HepG2 (cell line): Measurements from ENCODE around the gene WIPF2. TPM values are rescaled to one million over a fixed set of nuclear protein-coding genes. Genes with fewer than 3 reads are reported as not detected.

Experiments
- AHDC1 ChIP-seq: sonication (generic); formaldehyde crosslinking; IDR thresholded peaks from 2 replicates; pipeline ENCODE4 v1.5.1; 2020; ENCODE audit warnings: mild to moderate bottlenecking, missing genetic modification reagents, borderline replicate concordance
- CENPBD1 ChIP-seq: sonication (generic); formaldehyde crosslinking; IDR thresholded peaks from 2 replicates; pipeline ENCODE4 v1.8.0; 2022; ENCODE audit warnings: missing genetic modification reagents, low read depth, mild to moderate bottlenecking, borderline replicate concordance
- DMTF1 ChIP-seq: sonication (generic); formaldehyde crosslinking; IDR thresholded peaks from 2 replicates; pipeline ENCODE4 v1.4.0; 2020; ENCODE audit warnings: mild to moderate bottlenecking, missing genetic modification reagents
- FIP1L1 ChIP-seq: fragments of 200-400 bp; formaldehyde crosslinking; IDR thresholded peaks from 2 replicates; pipeline ENCODE4 v1.6.1; 2018; ENCODE audit warnings: low read depth, mild to moderate bottlenecking, low read length, moderate library complexity, borderline replicate concordance; ENCODE audit not compliant: insufficient read depth
- MXD4 ChIP-seq: IDR thresholded peaks from 2 replicates; pipeline ENCODE4 v1.6.1; 2016; ENCODE audit warnings: mild to moderate bottlenecking, missing biosample characterization, missing genetic modification reagents
- PAWR ChIP-seq: sonication (generic); formaldehyde crosslinking; IDR thresholded peaks from 2 replicates; pipeline ENCODE4 v1.4.0; 2020; ENCODE audit warnings: missing genetic modification reagents, mild to moderate bottlenecking, borderline replicate concordance
- TEF ChIP-seq: sonication (generic); formaldehyde crosslinking; IDR thresholded peaks from 2 replicates; pipeline ENCODE4 v1.5.0; 2020; ENCODE audit warnings: missing genetic modification reagents
- U2AF2 ChIP-seq: fragments of 200-400 bp; formaldehyde crosslinking; IDR thresholded peaks from 2 replicates; pipeline ENCODE4 v1.6.1; 2017; ENCODE audit warnings: low read depth, mild to moderate bottlenecking, low read length
- ZFP36L1 ChIP-seq: sonication (generic); formaldehyde crosslinking; IDR thresholded peaks from 2 replicates; pipeline ENCODE4 v1.8.0; 2022; ENCODE audit warnings: mild to moderate bottlenecking, missing genetic modification reagents, moderate library complexity
- ZNF660 ChIP-seq: sonication (generic); formaldehyde crosslinking; IDR thresholded peaks from 2 replicates; pipeline ENCODE4 v1.5.1; 2020; ENCODE audit warnings: mild to moderate bottlenecking, low read depth, missing genetic modification reagents, borderline replicate concordance
- ZNF768 ChIP-seq: sonication (generic); formaldehyde crosslinking; IDR thresholded peaks from 2 replicates; pipeline ENCODE4 v1.4.0; 2020; ENCODE audit warnings: missing genetic modification reagents
- ZUFSP ChIP-seq: sonication (generic); formaldehyde crosslinking; IDR thresholded peaks from 2 replicates; pipeline ENCODE4 v1.9.0; 2021; ENCODE audit warnings: missing genetic modification reagents, mild to moderate bottlenecking, borderline replicate concordance
- polyA plus RNA-seq, 8 experiments: library from polyadenylated mRNA; depleted of rRNA in 3 of 8; stranded (reverse) in 7 of 8; unstranded in 1 of 8; fragments of >200 nt; fragmentation: Illumina TruSeq in 4 of 8; extraction: Trizol in 4 of 8; gene quantifications; 2 replicates each; pipeline versions ENCODE4 v1.2.1 to v1.2.3, GENCODE V29; 2011 to 2016; ENCODE audit warnings: low read depth in 4 of 8, missing spikeins in 1 of 8, mixed read lengths in 1 of 8; ENCODE audit not compliant: insufficient read depth in 1 of 8
- total RNA-seq, 5 experiments: library from RNA; depleted of rRNA; stranded (reverse); fragments of >200 nt; fragmentation: Illumina TruSeq; extraction: Trizol; gene quantifications; 2 replicates each; pipeline ENCODE4 v1.2.3, GENCODE V29; 2016; ENCODE audit warnings: low read depth in 1 of 5
- TF ChIP-seq, protein P1 (sequence below): sonication (generic); formaldehyde crosslinking; IDR thresholded peaks from 2 replicates; pipeline ENCODE4 v1.4.0; 2020; ENCODE audit warnings: low read depth, mild to moderate bottlenecking, missing genetic modification reagents
- TF ChIP-seq, protein P2 (sequence below): IDR thresholded peaks from 2 replicates; pipeline ENCODE4 v1.6.1; 2016; ENCODE audit warnings: low read depth, borderline replicate concordance

WIPF2 gene
- total and polyA plus RNA-seq, 2 of the 13 experiments (the other 11 are each of a cell fraction or from before 2014, with no cell fraction given) = 7.2 to 10.8 TPM

GRCh38 chr17:40287494-40288369, 68.6 kb downstream of the WIPF2 start, which contains the start of gene CDC6 (continued):
- TF ChIP-seq PAWR (CRISPR knock-in tag) = peak; percentile 85; the same call in 1 of the 2 replicates
- TF ChIP-seq ZNF660 (CRISPR knock-in tag) = no peak
- TF ChIP-seq AHDC1 (CRISPR knock-in tag) = no peak
- TF ChIP-seq, protein P1, sequence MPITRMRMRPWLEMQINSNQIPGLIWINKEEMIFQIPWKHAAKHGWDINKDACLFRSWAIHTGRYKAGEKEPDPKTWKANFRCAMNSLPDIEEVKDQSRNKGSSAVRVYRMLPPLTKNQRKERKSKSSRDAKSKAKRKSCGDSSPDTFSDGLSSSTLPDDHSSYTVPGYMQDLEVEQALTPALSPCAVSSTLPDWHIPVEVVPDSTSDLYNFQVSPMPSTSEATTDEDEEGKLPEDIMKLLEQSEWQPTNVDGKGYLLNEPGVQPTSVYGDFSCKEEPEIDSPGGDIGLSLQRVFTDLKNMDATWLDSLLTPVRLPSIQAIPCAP = no peak
- 0 out of 2 replicates have a peak, but pooled peaks have one; percentile 26 for TF ChIP-seq U2AF2
- TF ChIP-seq ZUFSP = no peak
- peak; percentile 77 for TF ChIP-seq ZNF768 (CRISPR knock-in tag)
- 0 out of 2 replicates have a peak, but pooled peaks have one; percentile 21 for TF ChIP-seq TEF
- TF ChIP-seq MXD4 = peak; percentile 97
- TF ChIP-seq FIP1L1 = peak; percentile 91; the same call in 1 of the 2 replicates
- TF ChIP-seq, protein P2, sequence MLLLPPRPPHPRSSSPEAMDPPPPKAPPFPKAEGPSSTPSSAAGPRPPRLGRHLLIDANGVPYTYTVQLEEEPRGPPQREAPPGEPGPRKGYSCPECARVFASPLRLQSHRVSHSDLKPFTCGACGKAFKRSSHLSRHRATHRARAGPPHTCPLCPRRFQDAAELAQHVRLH = no peak; the same call in 1 of the 2 replicates
- TF ChIP-seq CENPBD1 = no peak
- peak; percentile 86 for TF ChIP-seq ZFP36L1 (CRISPR knock-in tag)
- peak; percentile 100 for TF ChIP-seq DMTF1 (CRISPR knock-in tag)
